ENCODE data around the gene NDUFAF3. TPM values are rescaled to one million over a fixed set of nuclear protein-coding genes. Genes with fewer than 3 reads are reported as not detected.
A peak's percentile ranks its signal among the peaks of the same experiment; 100 is the strongest.

NDUFAF3 gene
- total and polyA plus RNA-seq, 10 of the 15 experiments (the other 5 are each of a cell fraction or from before 2014, with no cell fraction given): 25.4 to 228 (median 63.9) TPM

DNA sequence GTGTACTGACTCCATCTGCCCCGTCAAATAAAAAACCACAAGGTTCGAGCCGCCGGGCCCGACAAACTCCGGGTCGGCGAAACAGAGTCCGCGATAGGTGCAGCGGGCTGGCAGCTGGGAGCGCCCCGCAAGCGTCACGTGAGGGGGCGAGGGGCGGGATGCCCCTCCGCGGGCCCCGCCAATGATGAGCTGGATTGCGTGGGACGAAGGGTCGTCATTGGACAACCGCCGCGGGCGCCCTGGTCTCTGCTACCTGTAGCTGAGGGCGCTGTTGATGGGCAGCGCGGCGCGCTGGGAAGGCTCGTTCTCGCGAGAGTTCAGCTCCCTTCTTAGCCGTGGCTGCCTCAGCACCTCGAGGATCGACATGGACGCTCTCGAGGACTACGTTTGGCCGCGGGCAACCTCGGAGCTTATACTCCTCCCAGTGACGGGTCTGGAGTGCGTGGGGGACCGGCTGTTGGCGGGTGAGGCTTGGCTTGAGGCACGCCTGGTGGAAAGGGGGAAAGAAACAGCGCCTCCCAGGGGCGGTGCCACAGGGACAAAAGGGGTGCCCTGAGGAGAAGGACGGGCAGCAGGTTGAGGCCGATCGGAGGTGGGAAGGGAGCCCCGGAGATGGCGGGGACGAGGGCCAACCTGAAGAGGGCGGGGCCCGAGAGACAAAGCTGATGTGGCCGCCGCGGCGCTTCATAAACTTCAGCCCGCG, 14.7 kb upstream of the NDUFAF3 start, which contains the start of gene WDR6 (continued):
- TF ChIP-seq, protein P1, sequence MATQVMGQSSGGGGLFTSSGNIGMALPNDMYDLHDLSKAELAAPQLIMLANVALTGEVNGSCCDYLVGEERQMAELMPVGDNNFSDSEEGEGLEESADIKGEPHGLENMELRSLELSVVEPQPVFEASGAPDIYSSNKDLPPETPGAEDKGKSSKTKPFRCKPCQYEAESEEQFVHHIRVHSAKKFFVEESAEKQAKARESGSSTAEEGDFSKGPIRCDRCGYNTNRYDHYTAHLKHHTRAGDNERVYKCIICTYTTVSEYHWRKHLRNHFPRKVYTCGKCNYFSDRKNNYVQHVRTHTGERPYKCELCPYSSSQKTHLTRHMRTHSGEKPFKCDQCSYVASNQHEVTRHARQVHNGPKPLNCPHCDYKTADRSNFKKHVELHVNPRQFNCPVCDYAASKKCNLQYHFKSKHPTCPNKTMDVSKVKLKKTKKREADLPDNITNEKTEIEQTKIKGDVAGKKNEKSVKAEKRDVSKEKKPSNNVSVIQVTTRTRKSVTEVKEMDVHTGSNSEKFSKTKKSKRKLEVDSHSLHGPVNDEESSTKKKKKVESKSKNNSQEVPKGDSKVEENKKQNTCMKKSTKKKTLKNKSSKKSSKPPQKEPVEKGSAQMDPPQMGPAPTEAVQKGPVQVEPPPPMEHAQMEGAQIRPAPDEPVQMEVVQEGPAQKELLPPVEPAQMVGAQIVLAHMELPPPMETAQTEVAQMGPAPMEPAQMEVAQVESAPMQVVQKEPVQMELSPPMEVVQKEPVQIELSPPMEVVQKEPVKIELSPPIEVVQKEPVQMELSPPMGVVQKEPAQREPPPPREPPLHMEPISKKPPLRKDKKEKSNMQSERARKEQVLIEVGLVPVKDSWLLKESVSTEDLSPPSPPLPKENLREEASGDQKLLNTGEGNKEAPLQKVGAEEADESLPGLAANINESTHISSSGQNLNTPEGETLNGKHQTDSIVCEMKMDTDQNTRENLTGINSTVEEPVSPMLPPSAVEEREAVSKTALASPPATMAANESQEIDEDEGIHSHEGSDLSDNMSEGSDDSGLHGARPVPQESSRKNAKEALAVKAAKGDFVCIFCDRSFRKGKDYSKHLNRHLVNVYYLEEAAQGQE (IDR thresholded peaks at IDR 0.05; ENCODE audit: low read depth, low read length): 0 out of 2 replicates have a peak, but pooled peaks have one; percentile 13
- TF ChIP-seq ATF7 (IDR thresholded peaks at IDR 0.05; ENCODE audit: low read depth): peak; percentile 36; the same call in 1 of the 2 replicates
- TF ChIP-seq, protein P2, sequence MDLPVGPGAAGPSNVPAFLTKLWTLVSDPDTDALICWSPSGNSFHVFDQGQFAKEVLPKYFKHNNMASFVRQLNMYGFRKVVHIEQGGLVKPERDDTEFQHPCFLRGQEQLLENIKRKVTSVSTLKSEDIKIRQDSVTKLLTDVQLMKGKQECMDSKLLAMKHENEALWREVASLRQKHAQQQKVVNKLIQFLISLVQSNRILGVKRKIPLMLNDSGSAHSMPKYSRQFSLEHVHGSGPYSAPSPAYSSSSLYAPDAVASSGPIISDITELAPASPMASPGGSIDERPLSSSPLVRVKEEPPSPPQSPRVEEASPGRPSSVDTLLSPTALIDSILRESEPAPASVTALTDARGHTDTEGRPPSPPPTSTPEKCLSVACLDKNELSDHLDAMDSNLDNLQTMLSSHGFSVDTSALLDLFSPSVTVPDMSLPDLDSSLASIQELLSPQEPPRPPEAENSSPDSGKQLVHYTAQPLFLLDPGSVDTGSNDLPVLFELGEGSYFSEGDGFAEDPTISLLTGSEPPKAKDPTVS (IDR thresholded peaks at IDR 0.05; ENCODE audit: low read depth, low read length): no peak
- TF ChIP-seq, protein P3, sequence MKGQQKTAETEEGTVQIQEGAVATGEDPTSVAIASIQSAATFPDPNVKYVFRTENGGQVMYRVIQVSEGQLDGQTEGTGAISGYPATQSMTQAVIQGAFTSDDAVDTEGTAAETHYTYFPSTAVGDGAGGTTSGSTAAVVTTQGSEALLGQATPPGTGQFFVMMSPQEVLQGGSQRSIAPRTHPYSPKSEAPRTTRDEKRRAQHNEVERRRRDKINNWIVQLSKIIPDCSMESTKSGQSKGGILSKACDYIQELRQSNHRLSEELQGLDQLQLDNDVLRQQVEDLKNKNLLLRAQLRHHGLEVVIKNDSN (IDR thresholded peaks at IDR 0.05; ENCODE audit: borderline replicate concordance, extremely low read length, insufficient read depth, low read depth, low read length): peak; percentile 97
- TF ChIP-seq, protein P4, sequence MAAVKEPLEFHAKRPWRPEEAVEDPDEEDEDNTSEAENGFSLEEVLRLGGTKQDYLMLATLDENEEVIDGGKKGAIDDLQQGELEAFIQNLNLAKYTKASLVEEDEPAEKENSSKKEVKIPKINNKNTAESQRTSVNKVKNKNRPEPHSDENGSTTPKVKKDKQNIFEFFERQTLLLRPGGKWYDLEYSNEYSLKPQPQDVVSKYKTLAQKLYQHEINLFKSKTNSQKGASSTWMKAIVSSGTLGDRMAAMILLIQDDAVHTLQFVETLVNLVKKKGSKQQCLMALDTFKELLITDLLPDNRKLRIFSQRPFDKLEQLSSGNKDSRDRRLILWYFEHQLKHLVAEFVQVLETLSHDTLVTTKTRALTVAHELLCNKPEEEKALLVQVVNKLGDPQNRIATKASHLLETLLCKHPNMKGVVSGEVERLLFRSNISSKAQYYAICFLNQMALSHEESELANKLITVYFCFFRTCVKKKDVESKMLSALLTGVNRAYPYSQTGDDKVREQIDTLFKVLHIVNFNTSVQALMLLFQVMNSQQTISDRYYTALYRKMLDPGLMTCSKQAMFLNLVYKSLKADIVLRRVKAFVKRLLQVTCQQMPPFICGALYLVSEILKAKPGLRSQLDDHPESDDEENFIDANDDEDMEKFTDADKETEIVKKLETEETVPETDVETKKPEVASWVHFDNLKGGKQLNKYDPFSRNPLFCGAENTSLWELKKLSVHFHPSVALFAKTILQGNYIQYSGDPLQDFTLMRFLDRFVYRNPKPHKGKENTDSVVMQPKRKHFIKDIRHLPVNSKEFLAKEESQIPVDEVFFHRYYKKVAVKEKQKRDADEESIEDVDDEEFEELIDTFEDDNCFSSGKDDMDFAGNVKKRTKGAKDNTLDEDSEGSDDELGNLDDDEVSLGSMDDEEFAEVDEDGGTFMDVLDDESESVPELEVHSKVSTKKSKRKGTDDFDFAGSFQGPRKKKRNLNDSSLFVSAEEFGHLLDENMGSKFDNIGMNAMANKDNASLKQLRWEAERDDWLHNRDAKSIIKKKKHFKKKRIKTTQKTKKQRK (IDR thresholded peaks at IDR 0.05; ENCODE audit: low read depth, low read length): peak; percentile 50; the same call in 1 of the 2 replicates
- peak; percentile 92 for TF ChIP-seq SMAD5 (IDR thresholded peaks at IDR 0.05; ENCODE audit: low read depth)
- TF ChIP-seq EP300 (IDR thresholded peaks at IDR 0.05; ENCODE audit: borderline replicate concordance in 1 of 2, control insufficient read depth in 1 of 2, low read depth in 2 of 2, low read length in 2 of 2): peak in 1 of 2 experiments; percentile 35; a peak in 1 of 4 replicates
- TF ChIP-seq, protein P5, sequence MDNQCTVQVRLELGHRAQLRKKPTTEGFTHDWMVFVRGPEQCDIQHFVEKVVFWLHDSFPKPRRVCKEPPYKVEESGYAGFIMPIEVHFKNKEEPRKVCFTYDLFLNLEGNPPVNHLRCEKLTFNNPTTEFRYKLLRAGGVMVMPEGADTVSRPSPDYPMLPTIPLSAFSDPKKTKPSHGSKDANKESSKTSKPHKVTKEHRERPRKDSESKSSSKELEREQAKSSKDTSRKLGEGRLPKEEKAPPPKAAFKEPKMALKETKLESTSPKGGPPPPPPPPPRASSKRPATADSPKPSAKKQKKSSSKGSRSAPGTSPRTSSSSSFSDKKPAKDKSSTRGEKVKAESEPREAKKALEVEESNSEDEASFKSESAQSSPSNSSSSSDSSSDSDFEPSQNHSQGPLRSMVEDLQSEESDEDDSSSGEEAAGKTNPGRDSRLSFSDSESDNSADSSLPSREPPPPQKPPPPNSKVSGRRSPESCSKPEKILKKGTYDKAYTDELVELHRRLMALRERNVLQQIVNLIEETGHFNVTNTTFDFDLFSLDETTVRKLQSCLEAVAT (IDR thresholded peaks at IDR 0.05): peak; percentile 82; the same call in 1 of the 2 replicates
- TF ChIP-seq MEF2A (IDR thresholded peaks at IDR 0.05; ENCODE audit: insufficient read depth, low read depth, low read length): no peak
- TF ChIP-seq, protein P6, sequence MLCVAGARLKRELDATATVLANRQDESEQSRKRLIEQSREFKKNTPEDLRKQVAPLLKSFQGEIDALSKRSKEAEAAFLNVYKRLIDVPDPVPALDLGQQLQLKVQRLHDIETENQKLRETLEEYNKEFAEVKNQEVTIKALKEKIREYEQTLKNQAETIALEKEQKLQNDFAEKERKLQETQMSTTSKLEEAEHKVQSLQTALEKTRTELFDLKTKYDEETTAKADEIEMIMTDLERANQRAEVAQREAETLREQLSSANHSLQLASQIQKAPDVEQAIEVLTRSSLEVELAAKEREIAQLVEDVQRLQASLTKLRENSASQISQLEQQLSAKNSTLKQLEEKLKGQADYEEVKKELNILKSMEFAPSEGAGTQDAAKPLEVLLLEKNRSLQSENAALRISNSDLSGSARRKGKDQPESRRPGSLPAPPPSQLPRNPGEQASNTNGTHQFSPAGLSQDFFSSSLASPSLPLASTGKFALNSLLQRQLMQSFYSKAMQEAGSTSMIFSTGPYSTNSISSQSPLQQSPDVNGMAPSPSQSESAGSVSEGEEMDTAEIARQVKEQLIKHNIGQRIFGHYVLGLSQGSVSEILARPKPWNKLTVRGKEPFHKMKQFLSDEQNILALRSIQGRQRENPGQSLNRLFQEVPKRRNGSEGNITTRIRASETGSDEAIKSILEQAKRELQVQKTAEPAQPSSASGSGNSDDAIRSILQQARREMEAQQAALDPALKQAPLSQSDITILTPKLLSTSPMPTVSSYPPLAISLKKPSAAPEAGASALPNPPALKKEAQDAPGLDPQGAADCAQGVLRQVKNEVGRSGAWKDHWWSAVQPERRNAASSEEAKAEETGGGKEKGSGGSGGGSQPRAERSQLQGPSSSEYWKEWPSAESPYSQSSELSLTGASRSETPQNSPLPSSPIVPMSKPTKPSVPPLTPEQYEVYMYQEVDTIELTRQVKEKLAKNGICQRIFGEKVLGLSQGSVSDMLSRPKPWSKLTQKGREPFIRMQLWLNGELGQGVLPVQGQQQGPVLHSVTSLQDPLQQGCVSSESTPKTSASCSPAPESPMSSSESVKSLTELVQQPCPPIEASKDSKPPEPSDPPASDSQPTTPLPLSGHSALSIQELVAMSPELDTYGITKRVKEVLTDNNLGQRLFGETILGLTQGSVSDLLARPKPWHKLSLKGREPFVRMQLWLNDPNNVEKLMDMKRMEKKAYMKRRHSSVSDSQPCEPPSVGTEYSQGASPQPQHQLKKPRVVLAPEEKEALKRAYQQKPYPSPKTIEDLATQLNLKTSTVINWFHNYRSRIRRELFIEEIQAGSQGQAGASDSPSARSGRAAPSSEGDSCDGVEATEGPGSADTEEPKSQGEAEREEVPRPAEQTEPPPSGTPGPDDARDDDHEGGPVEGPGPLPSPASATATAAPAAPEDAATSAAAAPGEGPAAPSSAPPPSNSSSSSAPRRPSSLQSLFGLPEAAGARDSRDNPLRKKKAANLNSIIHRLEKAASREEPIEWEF (IDR thresholded peaks at IDR 0.05; ENCODE audit: insufficient replicate concordance, low read depth, low read length): no peak

All from GM12878 (cell line).